NCI-H226 (cell line): ENCODE data around the gene RBP3.

Source experiments
- DNase-seq: peaks from one replicate; pipeline ENCODE4 v3.0.0-alpha.2; 2015

The RBP3 gene

DNA sequence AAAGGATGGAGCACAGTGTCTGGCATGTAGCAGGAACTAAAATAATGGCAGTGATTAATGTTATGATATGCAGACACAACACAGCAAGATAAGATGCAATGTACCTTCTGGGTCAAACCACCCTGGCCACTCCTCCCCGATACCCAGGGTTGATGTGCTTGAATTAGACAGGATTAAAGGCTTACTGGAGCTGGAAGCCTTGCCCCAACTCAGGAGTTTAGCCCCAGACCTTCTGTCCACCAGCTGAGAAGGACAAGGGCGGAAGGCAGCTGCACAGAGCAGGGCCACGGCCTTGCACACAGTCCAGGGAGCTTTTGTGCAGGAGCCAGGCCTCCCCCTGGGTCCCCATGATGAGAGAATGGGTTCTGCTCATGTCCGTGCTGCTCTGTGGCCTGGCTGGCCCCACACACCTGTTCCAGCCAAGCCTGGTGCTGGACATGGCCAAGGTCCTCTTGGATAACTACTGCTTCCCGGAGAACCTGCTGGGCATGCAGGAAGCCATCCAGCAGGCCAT lies at the start of gene RBP3:
TSS of gene RBP3 (plus strand) at position 226 of the 514 bp plus-strand sequence. CDS start at position 348, 122 bp downstream.
- DNase-seq: no peak

DNA sequence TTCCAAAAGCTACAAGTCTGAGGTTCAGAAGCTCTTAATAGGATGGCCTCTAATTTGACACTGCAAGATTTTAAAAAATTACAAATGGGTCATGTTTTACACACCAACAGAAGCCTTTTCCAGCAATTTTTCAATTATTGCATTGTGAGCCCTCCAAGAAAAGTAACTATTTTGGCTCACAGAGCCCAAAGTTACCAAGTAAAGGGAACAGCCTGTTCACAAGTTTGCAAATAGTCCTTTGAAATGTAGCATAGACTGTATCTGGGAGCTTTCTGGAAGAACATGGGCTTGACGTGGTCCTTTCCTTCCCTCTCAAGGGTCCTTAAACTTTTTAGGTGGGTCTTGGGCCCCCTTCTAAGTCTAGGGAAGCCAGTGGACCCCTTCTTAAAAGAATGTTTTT lies 49.4 kb upstream of the RBP3 start:
- DNase-seq: no peak

DNA sequence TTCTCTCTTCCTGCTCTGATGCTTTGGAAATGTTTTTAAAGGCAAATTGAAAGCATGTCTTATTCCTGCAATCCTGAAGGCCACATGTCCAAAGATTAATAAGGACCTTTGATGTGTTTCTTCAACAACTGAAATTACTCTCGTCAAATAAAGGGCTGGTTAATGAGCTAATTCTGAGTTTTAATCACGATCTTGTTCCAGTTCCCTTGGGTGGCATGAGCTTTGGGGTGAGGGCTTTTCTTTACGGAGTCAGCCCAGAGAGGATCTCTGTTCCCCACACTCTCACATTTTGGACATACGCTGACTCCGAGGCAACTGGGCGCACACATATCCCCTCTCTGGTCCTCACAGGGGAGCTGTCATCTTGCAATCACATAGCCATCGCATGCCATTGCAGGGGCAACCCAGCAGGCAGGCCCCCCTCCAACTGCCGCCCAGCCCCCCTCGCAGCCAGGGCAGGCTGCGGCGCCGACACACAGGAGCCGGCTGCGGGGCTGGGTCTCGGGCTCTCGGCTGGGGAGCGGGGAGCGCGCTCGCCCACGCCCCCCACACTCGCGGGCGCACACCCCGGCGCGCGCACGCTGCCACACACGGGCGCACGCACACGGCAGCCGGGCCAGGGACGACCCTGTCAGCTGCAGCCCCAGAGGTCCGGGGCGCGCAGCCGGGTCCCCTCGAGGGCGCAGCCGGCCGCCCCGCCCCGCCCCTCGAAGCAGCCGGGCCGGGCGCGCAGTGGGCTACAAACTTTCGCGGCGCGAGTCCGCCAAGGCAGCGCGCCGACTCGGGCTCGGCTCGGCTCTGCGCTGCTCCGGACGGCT lies 48.3 kb upstream of the RBP3 start, which contains the start of gene GDF10:
TSS of gene GDF10 (plus strand) at position 587 of the 818 bp plus-strand sequence. CDS start 455 bp downstream, outside the sequence.
- no peak for DNase-seq

DNA sequence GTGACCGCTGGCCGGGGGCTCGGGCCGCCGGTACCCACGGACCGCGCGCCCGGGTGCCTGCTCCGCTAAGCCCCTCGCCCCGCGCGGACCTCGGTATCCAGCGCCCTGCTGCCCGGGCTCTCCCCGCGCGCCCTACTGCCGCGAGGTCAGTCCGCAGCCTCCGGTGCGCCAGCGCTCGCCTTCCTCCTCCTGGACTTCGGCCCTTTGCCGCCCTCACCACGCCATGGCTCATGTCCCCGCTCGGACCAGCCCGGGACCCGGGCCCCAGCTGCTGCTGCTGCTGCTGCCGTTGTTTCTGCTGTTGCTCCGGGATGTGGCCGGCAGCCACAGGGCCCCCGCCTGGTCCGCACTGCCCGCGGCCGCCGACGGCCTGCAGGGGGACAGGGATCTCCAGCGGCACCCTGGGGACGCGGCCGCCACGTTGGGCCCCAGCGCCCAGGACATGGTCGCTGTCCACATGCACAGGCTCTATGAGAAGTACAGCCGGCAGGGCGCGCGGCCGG lies 47.7 kb upstream of the RBP3 start:
- DNase-seq: no peak

DNA sequence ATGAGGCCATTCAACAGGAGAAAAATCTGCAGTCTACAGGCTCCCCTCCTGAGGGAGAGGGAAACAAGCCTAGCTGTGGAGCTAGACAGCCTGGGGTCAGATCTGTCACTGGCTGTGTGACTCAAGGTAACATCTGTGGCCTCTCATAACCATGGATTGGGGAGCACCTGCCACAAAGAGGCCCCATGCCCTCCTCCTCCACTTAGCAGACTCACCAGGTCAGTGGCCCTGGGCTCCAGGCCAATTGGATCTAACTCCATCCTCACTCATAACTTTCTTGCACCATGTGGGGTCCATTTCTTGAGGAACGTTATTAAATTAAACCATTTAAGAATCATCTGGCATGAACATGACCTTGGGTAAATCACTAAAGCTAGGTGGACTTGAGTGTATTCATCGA lies 46.3 kb upstream of the RBP3 start:
- DNase-seq: no peak

DNA sequence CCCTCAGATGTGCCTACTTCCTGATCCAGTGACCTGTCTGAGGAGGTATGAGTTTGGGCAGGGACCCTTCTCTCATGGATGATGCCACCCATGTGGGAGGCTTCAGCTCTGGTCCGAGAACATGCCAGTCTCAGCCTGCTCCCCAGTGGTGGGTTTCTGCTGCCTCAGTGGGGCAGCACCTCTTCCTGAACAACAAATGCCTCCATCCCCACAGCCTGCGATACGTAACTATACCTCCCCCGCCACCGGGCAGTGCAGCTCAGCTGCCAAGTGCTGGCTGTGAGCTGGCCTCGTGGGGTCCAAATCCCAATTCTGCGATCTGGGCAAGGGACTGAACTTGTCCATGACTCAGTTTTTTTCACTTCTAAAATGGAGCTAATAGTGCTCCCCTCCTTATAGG lies 45.1 kb upstream of the RBP3 start:
- no peak for DNase-seq

DNA sequence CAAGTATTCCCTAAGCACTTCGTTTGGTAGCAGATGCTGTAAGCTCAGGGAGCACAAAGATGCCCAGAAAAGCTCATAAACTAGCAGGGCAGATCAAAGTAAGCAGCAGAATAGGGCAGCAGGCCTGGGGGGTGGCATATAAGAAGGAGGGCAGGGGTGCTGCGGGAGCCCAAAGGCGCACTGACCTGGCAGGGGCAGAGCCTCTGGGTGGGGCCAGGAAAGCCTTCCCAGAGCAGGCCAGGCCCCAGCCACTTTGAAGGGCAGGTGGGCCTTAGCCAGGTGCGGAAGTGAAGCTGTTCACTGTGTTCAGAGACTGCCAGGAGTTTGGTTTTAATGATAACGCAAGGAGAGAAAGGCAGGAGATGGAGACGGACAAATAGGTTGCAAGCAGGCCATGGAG lies 44.3 kb upstream of the RBP3 start:
- no peak for DNase-seq

DNA sequence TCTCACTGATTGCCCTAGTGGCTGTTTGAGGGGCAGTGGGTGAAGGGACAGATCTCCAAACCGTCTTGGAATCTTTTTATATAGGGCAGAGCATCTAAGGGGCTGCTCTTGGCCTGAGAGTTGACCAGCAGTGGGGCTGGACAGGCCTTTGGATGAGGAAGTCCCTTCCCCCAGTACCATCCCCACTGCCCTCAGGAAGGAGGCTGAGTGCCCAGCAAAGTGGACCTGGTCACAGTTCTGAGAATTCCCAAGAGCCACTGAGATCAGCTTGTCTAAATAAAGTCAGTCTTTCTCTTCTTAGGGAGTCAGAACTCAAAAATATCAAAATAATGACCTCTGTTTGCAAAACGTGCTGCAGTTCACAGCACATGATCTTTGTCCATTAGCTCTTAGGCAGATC lies 42.6 kb upstream of the RBP3 start:
- DNase-seq: no peak

DNA sequence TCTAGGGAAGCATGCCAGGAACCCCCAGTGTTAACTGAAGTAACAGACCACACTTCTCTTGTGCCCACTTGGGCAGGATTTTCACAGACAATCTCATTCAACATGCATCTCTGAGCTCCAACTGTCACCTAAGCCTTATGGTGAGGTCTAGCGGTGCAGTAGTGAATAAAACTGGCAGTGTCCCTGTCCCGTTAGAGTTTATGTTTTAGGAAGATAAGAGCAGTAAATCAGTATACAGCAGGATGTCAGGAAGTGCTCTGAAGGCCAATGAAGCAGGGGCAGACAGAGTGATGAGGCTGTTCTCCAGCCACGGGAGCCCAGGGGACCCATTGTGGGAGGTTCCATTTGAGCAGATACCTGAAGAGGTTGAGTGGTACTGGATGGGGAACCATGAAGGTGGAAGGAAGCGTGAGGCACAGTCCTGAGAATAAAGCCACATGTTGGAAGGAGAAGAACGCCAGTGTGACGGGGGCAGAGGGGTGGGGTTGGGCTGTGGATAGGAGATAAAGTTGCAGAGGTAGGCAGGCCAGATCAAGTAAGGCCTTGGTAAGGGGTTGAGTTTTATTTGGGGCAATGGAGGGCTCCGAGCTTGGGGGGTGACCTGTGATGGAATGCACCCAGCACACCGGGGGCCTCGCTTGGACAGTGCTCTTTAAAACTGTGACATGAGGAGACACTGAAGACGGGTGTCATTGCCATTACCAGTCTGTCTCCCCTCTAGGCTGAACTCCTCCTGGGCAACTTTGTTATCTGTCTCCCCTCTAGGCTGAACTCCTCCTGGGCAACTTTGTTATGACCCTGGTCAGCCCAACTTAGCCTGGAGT lies 41.6 kb upstream of the RBP3 start:
- no peak for DNase-seq

DNA sequence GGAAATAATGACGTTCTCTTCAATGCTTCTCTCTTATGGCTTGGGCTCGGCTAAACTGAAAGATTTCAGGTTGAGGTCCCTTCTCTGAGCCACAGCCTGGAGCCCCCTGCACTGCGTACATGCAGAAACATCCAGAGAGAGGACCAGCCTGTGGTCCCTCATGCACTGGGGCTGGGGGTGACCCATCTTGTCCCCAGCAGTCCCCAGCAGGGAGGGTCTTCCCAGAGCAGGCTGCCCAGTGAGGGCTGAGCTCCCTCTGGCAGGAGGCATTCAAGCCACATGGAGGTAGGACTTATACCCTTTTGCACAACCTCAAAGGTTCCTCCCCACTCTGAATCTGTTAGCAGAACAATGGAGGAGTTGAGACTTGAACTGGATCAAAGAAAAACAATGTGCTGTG lies 40.8 kb upstream of the RBP3 start:
- no peak for DNase-seq

DNA sequence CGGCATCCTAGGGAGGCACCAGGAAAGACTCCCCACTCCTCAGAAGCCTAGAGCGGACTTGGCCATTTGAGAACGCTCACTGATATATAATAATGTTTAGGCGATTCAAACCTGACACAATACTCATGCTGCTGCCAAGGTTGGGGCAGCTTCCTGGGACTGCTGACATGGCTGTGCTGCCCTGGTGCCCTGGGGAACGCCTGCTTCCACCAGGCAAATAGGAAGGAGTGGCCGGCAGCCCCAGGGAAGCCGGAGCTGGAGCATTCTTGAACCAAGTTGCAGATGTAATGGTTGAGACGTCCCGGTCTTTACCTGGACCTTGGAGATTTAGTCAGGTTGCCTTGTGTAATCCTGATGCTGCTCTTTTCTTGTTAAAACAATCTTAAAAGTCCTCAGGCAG lies 39.4 kb upstream of the RBP3 start:
- no peak for DNase-seq

DNA sequence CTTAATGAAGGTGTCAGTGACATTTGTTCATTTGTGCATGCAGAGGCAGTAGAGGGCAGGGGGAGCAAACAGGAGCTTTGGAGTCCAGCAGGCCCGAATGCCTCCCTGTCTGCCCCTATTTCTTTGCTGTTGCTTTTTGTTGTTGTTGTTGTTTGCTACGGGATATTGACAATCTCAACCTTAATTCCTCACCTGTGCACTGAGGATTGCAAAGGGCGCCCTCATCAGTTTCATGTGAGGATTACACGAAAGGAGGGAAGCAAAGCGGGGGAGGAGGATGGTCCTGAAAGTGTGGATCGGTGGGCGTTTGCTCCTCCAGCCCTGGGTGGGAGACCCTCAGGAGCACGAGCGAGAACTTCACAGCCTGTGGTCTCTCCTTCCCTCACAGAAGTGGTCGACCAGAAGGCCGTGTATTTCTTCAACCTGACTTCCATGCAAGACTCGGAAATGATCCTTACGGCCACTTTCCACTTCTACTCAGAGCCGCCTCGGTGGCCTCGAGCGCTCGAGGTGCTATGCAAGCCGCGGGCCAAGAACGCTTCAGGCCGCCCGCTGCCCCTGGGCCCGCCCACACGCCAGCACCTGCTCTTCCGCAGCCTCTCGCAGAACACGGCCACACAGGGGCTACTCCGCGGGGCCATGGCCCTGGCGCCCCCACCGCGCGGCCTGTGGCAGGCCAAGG lies 38.6 kb upstream of the RBP3 start:
- DNase-seq: no peak

DNA sequence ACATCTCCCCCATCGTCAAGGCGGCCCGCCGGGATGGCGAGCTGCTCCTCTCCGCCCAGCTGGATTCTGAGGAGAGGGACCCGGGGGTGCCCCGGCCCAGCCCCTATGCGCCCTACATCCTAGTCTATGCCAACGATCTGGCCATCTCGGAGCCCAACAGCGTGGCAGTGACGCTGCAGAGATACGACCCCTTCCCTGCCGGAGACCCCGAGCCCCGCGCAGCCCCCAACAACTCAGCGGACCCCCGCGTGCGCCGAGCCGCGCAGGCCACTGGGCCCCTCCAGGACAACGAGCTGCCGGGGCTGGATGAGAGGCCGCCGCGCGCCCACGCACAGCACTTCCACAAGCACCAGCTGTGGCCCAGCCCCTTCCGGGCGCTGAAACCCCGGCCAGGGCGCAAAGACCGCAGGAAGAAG lies 38.1 kb upstream of the RBP3 start:
- no peak for DNase-seq

DNA sequence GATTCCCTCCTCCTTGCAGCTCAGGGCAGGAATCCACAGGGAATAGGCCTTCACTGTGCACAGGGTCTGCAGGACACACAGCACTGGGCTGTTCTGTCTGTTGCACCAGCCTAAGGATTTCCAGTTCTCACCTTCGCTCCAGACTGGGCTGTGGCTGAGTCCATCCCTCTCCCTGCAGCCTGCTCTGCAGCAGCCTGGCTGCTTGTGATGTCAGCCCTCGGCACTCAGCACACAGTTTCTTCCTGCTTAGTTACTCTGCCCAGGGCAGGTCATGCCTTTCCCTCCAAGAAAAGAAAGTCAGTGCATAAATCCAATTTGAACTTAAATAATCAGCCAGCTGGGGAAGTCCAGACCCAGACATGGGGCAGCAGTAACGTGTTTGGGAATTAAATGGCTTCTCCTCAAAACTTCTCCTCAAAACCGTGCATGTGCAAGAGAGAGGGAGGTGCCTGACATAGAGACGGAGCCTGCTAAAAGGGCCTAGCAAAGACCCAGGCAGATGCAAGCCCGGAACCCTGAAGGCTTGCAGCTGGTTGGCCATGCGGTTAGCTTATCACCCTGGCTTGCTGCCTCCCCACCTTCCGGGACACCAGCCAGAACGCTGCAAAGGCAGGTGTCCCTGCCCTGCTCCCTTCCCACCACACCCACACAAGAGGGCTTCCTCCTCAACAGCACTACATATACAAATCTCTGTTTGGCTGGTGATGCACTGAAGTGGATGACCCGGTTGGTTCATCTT lies 36.8 kb upstream of the RBP3 start:
- DNase-seq: peak; percentile 44

DNA sequence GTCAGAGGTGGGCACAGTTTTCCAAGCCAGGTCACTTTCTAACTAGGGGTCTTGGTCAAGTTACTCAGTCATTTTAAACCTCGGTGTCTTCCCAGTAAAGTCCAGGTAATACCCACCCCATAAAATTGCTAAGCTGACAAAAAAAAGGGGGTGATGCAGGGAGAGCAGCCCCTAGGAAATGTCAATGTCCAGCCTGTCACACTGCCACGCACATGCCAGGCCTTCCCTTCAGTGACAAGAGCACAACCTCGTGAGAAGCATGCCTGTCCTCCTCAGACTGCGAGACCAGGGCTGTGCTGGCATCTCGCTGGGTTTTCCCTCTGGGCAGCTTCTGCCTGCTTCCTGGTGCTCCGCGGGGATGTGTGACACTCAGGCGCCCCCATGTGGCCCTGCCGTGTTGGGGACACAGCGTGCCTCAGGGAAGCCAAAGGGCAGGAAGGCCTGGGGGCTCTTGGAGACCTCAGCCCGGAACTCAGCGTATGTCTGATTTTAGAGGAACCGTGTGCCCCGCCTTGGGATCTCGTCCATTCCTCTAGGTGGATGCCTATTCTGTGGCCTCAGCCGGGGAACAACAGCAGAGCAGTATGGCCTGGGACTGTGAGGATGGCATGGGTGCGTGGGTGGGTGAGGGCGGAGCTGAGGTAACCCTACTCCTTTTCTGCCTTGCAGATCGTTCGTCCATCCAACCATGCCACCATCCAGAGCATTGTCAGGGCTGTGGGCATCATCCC lies 36.1 kb upstream of the RBP3 start:
- peak; percentile 53 for DNase-seq

DNA sequence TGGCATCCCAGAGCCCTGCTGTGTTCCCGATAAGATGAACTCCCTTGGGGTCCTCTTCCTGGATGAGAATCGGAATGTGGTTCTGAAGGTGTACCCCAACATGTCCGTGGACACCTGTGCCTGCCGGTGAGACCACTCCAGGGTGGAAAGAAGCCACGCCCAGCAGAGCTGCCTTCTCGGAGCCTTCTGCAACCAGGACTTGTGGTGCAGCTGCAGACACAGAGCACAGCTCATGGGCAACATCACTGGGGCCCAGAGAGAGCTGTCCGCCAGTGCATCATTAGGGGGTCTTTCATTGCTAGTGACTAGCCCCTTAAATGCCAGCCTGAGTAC lies 35.5 kb upstream of the RBP3 start:
- DNase-seq: no peak

DNA sequence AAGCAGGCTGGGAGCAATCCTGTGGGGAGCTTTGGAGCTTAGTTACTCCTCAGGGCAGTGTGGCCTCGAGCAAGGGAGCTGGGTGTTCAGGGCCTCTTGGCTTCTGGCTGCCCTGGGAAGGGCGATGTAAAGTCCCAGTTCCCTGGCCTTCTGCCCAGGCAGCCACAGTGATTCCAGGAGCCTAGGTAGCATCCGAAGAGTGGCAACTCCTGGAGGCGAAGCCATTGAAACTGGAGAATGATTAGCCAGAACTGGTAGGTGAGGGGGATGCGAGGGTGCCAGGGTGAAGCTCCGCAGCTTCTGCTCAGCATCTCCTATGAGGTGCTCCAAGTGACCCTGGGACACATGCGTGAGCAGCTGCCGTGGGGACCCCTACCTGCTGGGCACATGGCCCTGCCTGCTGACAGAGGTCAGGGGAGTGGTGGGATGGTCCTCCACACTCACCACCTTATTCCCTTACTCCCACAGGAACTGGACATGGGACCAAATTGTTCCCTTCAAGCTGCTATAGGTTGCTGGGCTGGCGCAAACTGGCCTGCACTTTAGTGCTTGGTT lies 33.7 kb upstream of the RBP3 start:
- DNase-seq: no peak

DNA sequence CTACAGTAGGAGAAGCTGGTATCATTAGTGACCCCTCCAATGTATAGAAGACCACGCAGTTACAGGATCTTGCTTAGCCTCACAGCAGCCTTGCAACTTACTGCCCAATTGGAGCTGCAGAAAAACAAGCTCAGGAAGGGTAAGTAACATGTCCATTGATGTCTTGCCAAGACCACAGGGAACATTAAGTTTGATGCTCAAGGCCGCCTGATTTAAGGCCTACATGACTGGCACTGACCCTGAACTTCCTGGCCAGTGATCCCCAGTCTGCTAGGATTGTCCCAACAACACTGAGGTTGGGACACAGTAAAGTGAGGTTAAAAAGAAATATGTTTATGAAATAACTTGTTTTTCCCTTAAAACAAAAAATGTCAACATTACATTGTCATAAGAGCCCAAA lies 32.7 kb upstream of the RBP3 start:
- DNase-seq: no peak

DNA sequence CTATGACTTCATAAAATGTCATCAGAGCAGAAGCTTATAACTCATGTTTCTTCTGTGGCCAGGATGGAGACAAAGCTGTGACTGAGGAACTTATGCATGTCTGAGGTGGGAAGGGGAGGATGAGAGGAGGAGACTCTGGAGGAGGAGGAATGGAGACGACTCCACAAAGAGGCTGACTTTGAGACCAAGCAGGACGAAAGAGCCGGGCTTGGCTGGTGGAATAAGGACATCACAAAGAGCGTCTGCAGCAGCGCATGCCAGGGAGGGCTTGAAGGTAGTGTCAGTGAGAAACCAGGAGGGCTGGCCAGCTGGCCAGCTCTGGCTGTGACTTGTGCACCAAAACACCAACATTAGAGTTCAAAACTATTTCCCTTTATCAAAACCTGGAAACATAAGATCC lies 32.0 kb upstream of the RBP3 start:
- DNase-seq: no peak

DNA sequence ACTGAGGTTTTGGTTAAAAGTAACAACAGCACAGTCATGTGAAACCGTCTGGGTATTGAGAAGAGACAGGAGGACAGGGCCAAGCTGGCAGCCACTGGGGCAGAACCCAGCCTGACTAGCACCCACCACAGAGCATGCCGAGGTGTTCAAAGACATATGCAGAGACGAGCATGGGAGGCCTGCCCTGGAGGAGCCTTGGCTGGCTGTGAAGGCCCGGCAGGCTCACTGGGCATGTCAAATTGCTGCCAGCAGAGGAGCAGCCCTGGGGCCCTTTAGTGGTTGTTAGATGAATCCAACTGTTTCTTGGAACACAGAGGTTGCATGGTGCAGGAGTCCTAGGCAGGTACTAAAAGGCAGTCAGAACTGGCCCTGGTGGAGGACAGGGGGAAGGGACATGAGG lies 30.9 kb upstream of the RBP3 start:
- no peak for DNase-seq

DNA sequence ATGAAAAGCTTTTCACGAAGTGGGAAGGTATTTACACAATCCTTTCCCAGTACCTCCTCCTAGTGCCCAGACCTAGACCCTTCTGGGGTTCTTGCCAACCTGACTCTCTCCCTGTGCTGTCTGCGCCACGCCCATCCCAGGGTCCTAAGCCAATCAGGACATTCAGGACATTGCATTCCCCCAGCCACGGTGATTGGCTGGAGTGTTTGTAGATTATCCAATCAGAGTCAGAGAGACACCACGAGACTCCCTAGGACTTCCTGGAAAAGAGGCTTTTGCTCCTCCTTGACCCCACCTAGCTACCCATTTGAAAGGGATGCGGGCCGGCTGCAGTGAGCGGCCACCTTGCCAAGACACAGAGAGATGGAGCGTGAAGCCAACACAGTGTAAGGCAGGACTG lies 29.5 kb upstream of the RBP3 start:
- DNase-seq: no peak

DNA sequence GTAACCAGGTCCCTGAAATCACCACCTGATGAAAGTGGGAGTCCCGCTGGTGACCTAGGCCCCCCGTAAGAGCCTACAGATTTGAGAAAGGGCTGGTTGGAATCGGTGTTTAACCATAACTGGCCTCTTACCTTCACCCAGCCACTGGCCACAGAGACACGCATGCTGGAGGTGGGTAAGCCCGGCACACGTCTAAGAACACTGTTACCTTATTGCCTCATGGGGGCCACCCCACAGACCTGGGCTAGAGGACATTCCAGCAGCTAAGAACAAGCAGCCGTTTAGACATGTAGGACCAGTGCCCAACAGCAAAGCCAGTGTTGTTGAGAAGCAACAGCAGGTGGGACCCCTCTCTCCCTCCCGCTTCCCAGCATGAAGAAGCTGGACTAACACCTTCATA lies 28.4 kb upstream of the RBP3 start:
- no peak for DNase-seq
